ENCODE results near the gene CERS6.
"Not testable (repeated sequence)": the region's sequence is repeated elsewhere in the genome, so short reads cannot be mapped to it uniquely, and the experiment has no call there.

Gene CERS6, protein sequence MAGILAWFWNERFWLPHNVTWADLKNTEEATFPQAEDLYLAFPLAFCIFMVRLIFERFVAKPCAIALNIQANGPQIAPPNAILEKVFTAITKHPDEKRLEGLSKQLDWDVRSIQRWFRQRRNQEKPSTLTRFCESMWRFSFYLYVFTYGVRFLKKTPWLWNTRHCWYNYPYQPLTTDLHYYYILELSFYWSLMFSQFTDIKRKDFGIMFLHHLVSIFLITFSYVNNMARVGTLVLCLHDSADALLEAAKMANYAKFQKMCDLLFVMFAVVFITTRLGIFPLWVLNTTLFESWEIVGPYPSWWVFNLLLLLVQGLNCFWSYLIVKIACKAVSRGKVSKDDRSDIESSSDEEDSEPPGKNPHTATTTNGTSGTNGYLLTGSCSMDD

GRCh38 chr2:168455645-168456520 is at the start of gene CERS6:
Gene CERS6 (plus strand): TSS chr2:168456272. CDS start chr2:168456449, 177 bp downstream.
- no peak for DNase-seq (ENCODE audit: low spot score)

DNA sequence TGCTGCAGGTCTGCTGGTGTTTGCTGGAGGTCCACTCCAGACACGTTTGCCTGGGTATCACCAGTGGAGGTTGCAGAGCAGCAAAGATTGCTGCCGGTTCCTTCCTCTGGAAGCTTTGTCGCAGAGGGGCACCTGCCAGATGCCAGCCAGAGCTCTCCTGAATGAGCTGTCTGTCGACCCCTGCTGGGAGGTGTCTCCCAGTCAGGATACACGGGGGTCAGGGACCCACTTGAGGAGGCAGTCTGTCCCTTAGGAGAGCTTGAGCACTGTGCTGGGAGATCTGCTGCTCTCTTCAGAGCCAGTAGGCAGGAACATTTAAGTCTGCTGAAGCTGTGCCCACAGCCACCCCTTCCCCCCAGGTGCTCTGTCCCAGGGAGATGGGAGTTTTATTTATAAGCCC is 43.8 kb upstream of the CERS6 start:
- not testable (repeated sequence) for DNase-seq (ENCODE audit: low spot score)

GRCh38 chr2:168413101-168413500 is 43.0 kb upstream of the CERS6 start:
- DNase-seq (ENCODE audit: low spot score), result not testable (repeated sequence)

DNA sequence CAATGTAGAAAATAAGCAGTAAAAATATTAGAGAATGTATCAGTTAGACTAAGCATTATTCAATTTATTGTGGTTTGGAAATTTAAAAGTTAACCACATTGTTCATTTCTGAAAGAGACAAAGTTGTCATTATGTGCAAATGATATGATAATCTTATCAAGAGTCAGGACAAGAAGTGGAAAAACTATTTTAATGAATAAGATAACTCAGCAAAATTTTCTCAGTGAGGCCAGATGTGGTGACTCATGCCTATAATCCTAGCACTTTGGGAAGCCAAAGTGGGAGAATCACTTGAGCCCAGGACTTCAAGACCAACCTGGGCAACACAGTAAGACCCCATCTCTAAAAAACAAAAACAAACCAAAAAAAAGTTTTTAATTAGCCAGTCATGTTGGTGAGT is 39.5 kb upstream of the CERS6 start:
- no peak for DNase-seq (ENCODE audit: low spot score)

DNA sequence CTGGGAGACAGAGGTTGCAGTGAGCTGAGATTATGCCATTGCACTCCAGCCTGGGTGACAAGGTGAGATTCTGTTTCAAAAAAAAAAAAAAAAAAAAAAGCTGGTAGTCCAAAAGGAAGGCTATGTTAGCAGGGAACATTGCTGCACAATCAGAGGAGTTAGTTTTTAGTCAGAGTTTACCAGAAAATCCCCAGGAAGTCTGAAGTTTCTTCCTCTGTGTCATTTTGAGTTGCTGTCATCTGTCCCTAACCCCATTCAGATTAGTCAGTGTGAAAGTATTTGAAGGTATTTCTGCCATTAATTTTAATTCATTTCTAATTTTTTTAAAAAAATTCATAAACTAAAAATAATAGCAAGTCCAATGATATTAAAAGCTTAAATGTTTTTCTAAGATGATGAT is 33.5 kb upstream of the CERS6 start:
- no peak for DNase-seq (ENCODE audit: low spot score)

DNA sequence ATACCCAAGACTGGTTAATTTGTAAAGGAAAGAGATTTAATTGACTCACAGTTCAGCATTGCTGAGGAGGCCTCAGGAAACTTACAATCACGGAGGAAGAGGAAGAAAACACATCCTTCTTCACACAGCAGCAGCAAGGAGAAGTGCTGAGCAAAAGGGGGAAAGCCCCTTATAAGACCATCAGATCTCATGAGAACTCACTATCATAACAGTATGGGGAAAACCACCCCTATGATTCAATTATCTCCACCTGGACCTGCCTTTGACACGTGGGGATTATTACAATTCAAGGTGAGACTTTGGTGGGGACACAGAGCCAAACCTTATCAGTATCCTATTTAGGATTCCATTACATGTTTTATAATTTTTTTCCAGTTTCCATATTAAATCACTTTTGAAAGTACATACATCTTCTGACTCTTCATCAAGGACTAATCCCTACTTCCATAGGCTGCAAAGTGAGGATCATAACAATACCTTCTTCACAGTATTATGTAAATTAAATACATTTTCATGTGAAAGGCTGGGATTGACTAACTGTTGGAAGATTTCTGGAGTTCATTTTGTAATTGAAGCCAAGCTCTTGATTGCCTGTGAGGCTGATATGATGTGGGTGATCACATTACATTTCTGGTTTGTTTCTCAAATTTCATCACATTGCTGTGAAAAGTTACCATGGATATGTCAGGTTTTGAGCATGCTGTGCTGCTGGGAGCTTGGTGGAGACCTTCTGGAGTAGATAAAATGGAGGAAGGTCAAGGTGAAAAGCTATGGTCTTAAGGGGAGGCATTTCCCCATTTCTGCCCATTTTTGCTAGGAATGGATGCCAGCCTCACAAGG is 31.7 kb upstream of the CERS6 start:
- DNase-seq (ENCODE audit: low spot score), result no peak

DNA sequence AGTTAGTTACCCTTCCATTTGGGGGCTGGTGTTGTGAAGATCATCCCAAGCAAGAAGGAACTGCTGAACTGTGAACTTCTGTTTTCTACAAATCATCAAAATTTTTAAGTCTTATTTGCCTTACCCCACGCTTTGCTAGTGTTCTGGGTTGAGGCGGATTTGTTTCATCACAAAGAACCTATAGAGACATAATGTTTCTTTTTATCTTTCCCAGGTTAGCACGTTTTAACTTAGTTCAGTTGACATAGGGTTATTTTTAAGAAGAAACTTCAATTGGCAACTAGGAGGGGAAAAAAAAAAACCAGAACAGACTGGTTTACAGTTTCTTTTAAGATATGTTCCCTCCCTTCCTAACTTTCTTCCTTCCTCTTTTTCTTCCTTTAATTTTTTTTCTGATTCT is 31.1 kb upstream of the CERS6 start:
- no peak for DNase-seq (ENCODE audit: low spot score)

DNA sequence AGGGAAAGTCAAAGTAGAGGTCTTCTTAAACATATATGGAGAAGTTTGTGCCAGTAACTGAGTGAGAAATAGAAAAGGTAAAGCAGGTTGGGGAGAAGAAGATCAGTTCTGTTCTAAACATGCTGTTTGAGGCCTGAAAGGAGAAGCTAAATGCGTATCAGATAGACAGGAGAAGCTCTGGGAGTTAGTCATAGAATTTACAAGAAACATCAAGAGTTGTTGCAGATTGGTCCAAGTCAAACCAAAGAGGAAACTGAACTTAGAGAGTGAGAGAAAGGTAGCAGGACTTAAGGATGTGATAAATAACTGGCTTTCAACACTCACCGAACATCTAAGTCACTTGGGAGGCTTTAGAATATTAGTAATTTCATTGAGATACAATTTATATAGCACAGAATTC is 29.2 kb upstream of the CERS6 start:
- no peak for DNase-seq (ENCODE audit: low spot score)

DNA sequence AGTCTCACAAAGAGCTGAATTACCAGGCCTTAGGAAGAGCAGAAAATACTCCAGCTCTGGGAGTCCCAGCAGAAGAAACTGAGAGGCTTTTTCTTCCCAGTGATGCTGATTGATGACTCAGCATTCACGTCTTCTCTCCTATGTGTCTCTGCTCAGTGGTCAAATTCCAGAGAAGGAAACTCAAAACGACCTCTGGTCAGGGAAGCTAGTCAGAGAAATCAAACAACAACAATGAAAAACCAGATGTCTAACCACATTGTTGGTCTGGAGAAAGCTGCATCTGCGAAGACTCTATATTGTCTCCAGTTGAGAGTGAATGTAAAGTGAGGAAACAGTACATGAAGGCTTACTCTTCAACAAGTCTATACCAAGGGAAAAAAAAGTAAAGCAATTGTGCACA is 28.6 kb upstream of the CERS6 start:
- no peak for DNase-seq (ENCODE audit: low spot score)

DNA sequence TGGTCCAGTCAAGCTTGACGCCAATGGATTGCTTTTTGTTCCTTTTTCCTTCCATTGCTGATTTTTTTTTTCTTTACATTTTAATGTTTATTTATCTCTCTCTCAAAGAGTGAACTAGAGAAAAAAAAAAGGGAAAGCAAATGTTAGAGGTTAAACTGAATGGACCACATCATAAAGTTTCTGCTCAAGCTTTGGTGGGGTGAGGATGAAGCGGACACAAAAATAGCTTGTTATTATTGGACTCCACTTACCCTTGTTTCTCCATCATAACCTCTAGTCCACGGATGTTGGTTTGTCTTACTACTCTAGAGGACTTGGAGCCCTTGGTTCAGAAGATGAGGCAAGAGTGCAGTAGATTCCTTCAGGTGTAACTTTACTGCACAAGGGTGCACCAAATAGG is 27.6 kb upstream of the CERS6 start:
- DNase-seq (ENCODE audit: low spot score), result no peak

DNA sequence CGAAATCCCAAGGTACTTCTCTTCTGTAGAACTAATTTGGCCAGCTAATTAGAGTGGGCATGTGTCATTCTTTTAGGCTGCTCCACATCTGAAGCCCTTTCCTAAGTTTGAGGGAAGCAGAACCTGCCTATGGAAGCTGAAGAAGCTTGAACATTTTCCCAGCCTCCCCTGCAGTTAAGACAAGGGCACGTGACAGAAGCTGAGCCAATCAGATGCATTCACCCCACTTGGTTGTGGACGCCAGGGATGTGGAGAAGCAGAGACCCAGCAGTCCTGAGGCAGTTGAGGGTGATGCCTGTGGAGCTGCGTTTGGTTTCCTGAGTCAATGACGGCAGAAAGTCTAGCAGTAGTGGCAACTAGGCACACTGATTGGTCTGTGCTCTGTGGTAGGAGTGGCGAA is 26.1 kb upstream of the CERS6 start:
- DNase-seq (ENCODE audit: low spot score), result peak; percentile 18

- DNase-seq (ENCODE audit: low spot score), result no peak
These were observed 25.6 kb upstream of the CERS6 start for GRCh38 chr2:168430431-168430830.

- no peak for DNase-seq (ENCODE audit: low spot score)
These were observed 24.6 kb upstream of the CERS6 start for GRCh38 chr2:168431301-168432024.

DNA sequence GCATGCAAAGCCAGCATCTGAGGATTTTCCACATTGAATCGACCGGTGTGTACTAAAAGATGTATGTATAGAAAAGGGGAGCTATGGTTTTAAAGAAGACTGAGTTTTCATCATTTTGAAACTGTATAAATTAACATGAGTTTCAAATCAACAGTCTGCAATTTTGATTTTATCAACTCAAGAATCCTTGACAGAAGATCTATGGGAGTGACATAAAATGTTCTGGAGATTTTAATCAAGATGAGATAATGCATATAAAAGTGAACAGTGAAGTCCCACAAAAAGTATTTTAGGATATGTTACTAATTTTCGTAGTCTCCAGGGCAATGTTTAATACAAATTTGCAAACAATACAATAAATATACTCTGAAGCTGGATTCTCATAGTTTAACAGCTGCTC is 24.0 kb upstream of the CERS6 start:
- no peak for DNase-seq (ENCODE audit: low spot score)

DNA sequence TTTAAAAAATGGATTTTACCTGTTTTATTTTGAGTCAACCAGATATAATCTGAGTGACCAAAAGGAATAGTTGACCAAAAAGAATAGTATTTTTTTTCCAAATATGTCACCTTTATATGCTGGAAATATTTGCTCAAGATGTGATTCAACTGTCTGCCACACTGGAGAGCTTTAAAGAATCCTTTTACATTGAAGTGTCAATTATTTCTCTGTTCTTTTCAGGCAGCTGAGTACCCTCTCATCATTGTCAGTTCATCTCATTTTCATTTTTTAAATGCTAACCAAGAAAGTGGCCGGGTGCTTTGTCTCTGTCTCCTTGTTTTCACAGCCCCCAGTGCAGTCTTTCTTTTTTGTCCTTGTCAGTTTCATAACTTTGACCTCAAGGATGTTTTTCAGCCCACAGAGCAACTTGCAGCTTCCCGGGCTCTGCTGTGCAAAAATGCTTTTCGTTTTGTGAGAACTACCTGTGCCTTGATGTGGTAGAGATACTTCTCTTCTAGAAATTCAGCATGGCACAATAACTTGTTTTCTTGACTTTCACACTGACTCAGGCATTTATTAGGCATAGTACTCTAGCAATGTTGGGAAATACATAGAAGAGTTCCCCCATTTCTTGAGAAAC is 23.4 kb upstream of the CERS6 start:
- DNase-seq (ENCODE audit: low spot score), result no peak

GRCh38 chr2:168433527-168433926 is 22.5 kb upstream of the CERS6 start:
- no peak for DNase-seq (ENCODE audit: low spot score)

- DNase-seq (ENCODE audit: low spot score), result no peak
These were observed 21.9 kb upstream of the CERS6 start for GRCh38 chr2:168434146-168434545.

DNA sequence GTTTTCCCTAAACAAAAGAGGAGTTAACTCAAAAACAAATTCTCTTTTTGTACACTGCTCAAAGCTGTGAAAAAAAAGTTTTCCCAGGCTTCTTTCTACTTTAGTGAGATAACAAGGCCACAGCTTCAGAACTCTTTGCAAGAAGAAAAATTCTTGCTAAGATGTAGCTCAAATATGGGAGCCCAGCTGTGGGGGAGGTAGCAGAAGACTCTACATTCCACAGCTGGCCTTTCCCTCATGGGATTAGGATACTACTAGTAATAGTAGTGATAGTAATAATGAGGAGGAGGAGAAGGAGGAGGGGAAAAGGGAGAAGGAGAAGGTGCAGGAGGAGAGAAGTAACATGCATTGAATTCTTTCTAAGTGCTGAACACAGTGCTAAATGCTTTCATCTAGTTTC is 19.2 kb upstream of the CERS6 start:
- no peak for DNase-seq (ENCODE audit: low spot score)

- DNase-seq (ENCODE audit: low spot score), result no peak
These were observed 17.5 kb upstream of the CERS6 start for GRCh38 chr2:168438553-168438952.

DNA sequence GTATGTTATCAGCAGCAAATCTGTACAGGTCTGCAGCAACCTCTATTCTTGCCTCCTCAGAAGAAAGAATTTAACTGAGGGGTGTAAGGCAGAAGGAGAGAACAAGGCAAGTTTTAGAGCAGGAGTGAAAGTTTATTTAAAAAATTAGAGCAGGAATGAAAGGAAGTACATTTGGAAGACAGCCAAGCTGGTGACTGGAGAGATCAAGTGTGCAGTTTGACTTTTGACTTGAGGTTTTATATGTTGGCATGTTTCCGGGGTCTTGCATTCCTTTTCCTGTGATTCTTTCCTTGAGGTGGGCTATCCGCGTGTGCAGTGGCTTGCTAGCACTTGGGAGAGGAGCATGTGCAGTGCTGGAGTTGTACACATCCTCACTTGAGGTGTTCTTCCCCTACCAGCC is 16.5 kb upstream of the CERS6 start:
- DNase-seq (ENCODE audit: low spot score), result no peak

DNA sequence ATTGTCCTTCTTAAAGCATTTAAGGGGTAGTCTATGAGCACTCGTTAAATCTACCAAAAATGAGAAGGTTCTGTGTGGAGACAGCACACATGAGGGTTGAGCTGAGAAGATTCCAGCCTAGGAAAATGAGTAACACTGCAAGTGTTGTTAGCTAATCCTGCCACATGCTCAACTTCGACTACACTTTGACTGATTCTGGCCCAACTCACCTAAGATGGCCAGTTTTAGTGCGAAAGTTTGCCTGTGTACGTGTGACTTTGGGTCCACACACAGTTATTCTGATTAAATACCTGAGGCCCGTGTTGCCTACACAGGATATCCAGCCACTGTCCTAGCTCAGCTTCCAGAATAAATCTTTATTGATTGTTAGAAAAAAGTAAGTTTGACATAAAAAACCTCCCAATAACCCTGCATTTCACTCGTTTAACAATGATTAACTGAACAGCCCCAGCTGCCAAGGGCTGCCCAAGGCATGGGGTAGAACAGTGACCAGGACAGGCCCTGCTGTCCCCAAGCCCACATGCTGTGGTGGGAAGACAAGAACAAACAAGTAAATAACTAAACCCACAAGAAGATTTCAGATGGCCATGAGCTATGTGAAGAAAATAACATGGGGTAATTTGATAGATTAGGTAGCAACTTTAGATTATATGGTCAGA is 14.7 kb upstream of the CERS6 start:
- no peak for DNase-seq (ENCODE audit: low spot score)
